Prostate gland (tissue), 2 donors: Measurements from ENCODE around the gene NAGPA. TPM values are rescaled to one million over a fixed set of nuclear protein-coding genes. Genes with fewer than 3 reads are reported as not detected.

ENCODE experiments used
- DNase-seq: peaks from one replicate; pipeline ENCODE4 v3.0.0-alpha.2; 2019; ENCODE audit warnings: low spot score
- H3K27ac ChIP-seq, 2 donors: fragments of 200-600 bp; sonication (generic); 2 replicates each; pipeline ENCODE4 v1.5.1; 2017 to 2019
- H3K27me3 ChIP-seq: fragments of 200-600 bp; sonication (generic); replicated peaks from 2 replicates; pipeline ENCODE4 v1.5.1; 2019; ENCODE audit not compliant: insufficient read depth
- H3K36me3 ChIP-seq, 2 donors: fragments of 200-600 bp; sonication (generic); 1 replicate in 1 of 2; 2 replicates in 1 of 2; pipeline versions ENCODE4 v1.5.1 to v1.8.1; 2017 to 2019
- H3K4me1 ChIP-seq: fragments of 200-600 bp; sonication (generic); replicated peaks from 2 replicates; pipeline ENCODE4 v1.5.1; 2019
- H3K4me3 ChIP-seq, 2 donors: fragments of 200-600 bp; sonication (generic); 2 replicates each; pipeline ENCODE4 v1.5.1; 2017 to 2019
- H3K9me3 ChIP-seq: fragments of 200-600 bp; sonication (generic); 2 replicates; pipeline ENCODE4 v1.5.1; 2017
- POLR2A ChIP-seq: fragments of 450-650 bp; IDR thresholded peaks from one replicate; pipeline ENCODE4 v1.6.1; 2016; ENCODE audit warnings: antibody characterized with exemption, mild to moderate bottlenecking
- POLR2AphosphoS5 ChIP-seq: sonication (generic); formaldehyde crosslinking; IDR thresholded peaks from one replicate; pipeline ENCODE4 v1.6.1; 2017; ENCODE audit warnings: antibody characterized with exemption
- WGBS: methylation state at CpG from one replicate; pipeline ENCODE4 v1.1.5; 2018; 5-methylcytosine and 5-hydroxymethylcytosine counted together
- intact Hi-C: fragments of 100-400 bp; cut with DNase I; formaldehyde crosslinking; loops from one replicate; pipeline ENCODE4 v1.14.2; 2022
- total RNA-seq, 2 donors: library from RNA; depleted of rRNA; stranded (reverse); fragments of >200 nt; gene quantifications; one replicate each; pipeline ENCODE4 v1.1.0, GENCODE V29; 2016
- TF ChIP-seq, protein P1 (sequence below), 4 experiments: fragments of 200-600 bp in 2 of 4; fragments of 450-650 bp in 2 of 4; sonication (generic) in 2 of 4; IDR thresholded peaks; 1 replicate in 3 of 4; 2 replicates in 1 of 4; pipeline ENCODE4 v1.5.1; 2016 to 2019; ENCODE audit warnings: antibody characterized with exemption in 4 of 4, mild to moderate bottlenecking in 2 of 4, moderate library complexity in 2 of 4

Gene NAGPA
- total RNA-seq, 2 donors from 2014 or later: 29.1 to 32.3 TPM

GRCh38 chr16:5003211-5003610 is 30.5 kb downstream of the NAGPA start:
- TF ChIP-seq POLR2AphosphoS5 (no peak), POLR2A (no peak)
- TF ChIP-seq, protein P1, sequence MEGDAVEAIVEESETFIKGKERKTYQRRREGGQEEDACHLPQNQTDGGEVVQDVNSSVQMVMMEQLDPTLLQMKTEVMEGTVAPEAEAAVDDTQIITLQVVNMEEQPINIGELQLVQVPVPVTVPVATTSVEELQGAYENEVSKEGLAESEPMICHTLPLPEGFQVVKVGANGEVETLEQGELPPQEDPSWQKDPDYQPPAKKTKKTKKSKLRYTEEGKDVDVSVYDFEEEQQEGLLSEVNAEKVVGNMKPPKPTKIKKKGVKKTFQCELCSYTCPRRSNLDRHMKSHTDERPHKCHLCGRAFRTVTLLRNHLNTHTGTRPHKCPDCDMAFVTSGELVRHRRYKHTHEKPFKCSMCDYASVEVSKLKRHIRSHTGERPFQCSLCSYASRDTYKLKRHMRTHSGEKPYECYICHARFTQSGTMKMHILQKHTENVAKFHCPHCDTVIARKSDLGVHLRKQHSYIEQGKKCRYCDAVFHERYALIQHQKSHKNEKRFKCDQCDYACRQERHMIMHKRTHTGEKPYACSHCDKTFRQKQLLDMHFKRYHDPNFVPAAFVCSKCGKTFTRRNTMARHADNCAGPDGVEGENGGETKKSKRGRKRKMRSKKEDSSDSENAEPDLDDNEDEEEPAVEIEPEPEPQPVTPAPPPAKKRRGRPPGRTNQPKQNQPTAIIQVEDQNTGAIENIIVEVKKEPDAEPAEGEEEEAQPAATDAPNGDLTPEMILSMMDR (IDR thresholded peaks at IDR 0.05): no peak
- intact Hi-C loops: no loop called here
- no peak overlapping the region for H3K27ac ChIP-seq
- no peak overlapping the region for H3K4me3 ChIP-seq
- DNase-seq: no peak
- H3K9me3 ChIP-seq: no peaks in the 10 kb centered on the region
- H3K27me3 ChIP-seq: no peaks in the 10 kb centered on the region
- H3K36me3 ChIP-seq: no peaks in the 10 kb centered on the region
- 86% methylated on average over 8 of the region's 12 CpGs for WGBS
- no peaks in the 10 kb centered on the region for H3K4me1 ChIP-seq

- H3K4me1 ChIP-seq: no peaks in the 10 kb centered on the region
- H3K4me3 ChIP-seq: no peak overlapping the region
- intact Hi-C loops: no loop called here
- no peak for DNase-seq
- TF ChIP-seq, protein P1 (IDR thresholded peaks at IDR 0.05): no peak
- TF ChIP-seq POLR2AphosphoS5 (no peak), POLR2A (no peak)
- H3K36me3 ChIP-seq: no peaks in the 10 kb centered on the region
- H3K27me3 ChIP-seq: no peaks in the 10 kb centered on the region
- H3K27ac ChIP-seq: no peak overlapping the region
- 83% methylated on average over 3 of the region's 3 CpGs for WGBS
- H3K9me3 ChIP-seq: no peaks in the 10 kb centered on the region
These were observed 31.0 kb downstream of the NAGPA start for GRCh38 chr16:5002699-5003143.

- Histone ChIP-seq H3K27me3 (no peaks in the 10 kb centered on the region), H3K4me3 (no peak overlapping the region), H3K9me3 (no peaks in the 10 kb centered on the region), H3K4me1 (no peaks in the 10 kb centered on the region), H3K36me3 (no peaks in the 10 kb centered on the region), H3K27ac (no peak overlapping the region)
- TF ChIP-seq POLR2AphosphoS5: no peak
- TF ChIP-seq, protein P1 (IDR thresholded peaks at IDR 0.05): no peak
- no peak for TF ChIP-seq POLR2A
- intact Hi-C loops: no loop called here
- no peak for DNase-seq
- WGBS: 65% methylated on average over 6 of the region's 6 CpGs
These were observed 31.7 kb downstream of the NAGPA start for GRCh38 chr16:5001986-5002385.

DNA sequence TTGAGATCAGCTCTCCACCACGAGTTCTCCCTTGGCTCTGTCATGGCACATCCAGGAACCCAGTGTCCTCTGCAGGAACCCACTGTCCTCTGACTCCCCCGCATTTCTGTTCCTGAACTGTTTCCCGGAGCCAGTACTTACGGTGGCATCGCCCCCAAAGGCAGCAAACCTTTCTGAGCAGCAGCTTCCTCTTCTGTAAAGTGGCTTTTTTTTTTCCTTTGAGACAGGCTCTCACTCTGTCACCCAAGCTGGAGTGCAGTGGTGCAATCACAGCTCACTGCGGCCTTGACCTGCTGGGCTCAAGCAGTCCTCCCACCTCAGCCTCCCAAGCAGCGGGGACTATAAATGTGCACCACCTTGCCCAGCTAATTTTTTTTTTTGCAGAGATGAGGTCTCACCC is 32.2 kb downstream of the NAGPA start:
- Histone ChIP-seq H3K9me3 (no peaks in the 10 kb centered on the region), H3K4me3 (no peak overlapping the region), H3K36me3 (no peaks in the 10 kb centered on the region), H3K27ac (no peak overlapping the region), H3K27me3 (no peaks in the 10 kb centered on the region), H3K4me1 (no peaks in the 10 kb centered on the region)
- intact Hi-C loops: no loop called here
- no peak for DNase-seq
- TF ChIP-seq POLR2AphosphoS5: no peak
- TF ChIP-seq, protein P1 (IDR thresholded peaks at IDR 0.05): no peak
- no peak for TF ChIP-seq POLR2A
- WGBS: 66% methylated on average over 7 of the region's 7 CpGs

GRCh38 chr16:5000573-5001001 is 33.1 kb downstream of the NAGPA start:
- no peak overlapping the region for H3K4me3 ChIP-seq
- intact Hi-C loops: no loop called here
- no peaks in the 10 kb centered on the region for H3K9me3 ChIP-seq
- no peaks in the 10 kb centered on the region for H3K4me1 ChIP-seq
- DNase-seq: no peak
- TF ChIP-seq POLR2AphosphoS5: no peak
- no peaks in the 10 kb centered on the region for H3K27me3 ChIP-seq
- no peak overlapping the region for H3K27ac ChIP-seq
- WGBS: 83% methylated on average over 19 of the region's 19 CpGs
- no peaks in the 10 kb centered on the region for H3K36me3 ChIP-seq
